Measurements from ENCODE around the gene ACTMAP. TPM values are rescaled to one million over a fixed set of nuclear protein-coding genes. Genes with fewer than 3 reads are reported as not detected.

The ACTMAP gene
- total and polyA plus RNA-seq, 2 of the 13 experiments (the other 11 are each of a cell fraction or from before 2014, with no cell fraction given), result 2.2 to 7.9 TPM

DNA sequence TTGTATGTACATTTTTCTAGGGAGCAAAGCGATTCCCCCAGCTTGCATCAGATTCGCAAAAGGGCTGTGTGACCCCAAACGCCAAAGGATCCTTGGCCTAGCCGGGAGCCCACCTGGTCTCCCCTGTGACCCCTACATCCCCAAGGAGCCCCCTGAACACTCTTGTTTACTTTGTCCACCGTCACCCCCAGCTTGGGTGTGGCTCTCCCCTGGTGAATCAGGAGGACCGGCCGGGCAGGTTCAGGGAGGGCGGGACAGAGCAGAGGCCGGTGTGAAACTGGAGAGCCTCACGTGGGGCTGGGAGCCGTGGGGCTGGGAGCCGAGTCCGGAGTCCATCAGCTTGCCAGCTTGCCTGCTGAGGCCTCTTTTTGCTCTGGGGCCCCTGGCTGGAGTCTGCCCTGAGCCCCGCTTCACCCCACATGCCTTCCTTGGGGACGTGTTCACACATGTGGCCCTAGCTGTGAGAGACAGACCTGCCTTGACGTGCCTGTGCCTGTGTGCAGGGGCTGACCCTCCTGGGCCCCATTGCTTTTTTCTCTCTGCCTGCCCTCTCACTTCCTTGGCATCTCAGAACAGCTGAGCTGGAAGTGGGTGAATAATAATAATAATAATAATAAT lies 31.4 kb downstream of the ACTMAP start (continued):
- TF ChIP-seq MXI1 (IDR thresholded peaks at IDR 0.05; ENCODE audit: borderline replicate concordance, low read depth, low read length) (peak; percentile 85; the same call in 1 of the 3 replicates), KDM4B (CRISPR knock-in tag; IDR thresholded peaks at IDR 0.05) (no peak), ISL2 (CRISPR knock-in tag; IDR thresholded peaks at IDR 0.05) (no peak; the same call in 1 of the 2 replicates), TEAD2 (CRISPR knock-in tag; IDR thresholded peaks at IDR 0.05) (no peak), ZMYM4 (CRISPR knock-in tag; IDR thresholded peaks at IDR 0.05) (peak; percentile 48), ZBTB7B (CRISPR knock-in tag; IDR thresholded peaks at IDR 0.05) (peak; percentile 61; the same call in 1 of the 2 replicates), ZNF672 (CRISPR knock-in tag; IDR thresholded peaks at IDR 0.05) (no peak), ZNF562 (CRISPR knock-in tag; IDR thresholded peaks at IDR 0.05; ENCODE audit: borderline replicate concordance) (no peak), SKIL (CRISPR knock-in tag; IDR thresholded peaks at IDR 0.05; ENCODE audit: borderline replicate concordance) (0 out of 2 replicates have a peak, but pooled peaks have one; percentile 28), ZNF678 (CRISPR knock-in tag; IDR thresholded peaks at IDR 0.05) (no peak), ZNF549 (CRISPR knock-in tag; IDR thresholded peaks at IDR 0.05) (no peak), MZF1 (CRISPR knock-in tag; IDR thresholded peaks at IDR 0.05; ENCODE audit: borderline replicate concordance) (no peak), ZNF232 (CRISPR knock-in tag; IDR thresholded peaks at IDR 0.05; ENCODE audit: borderline replicate concordance) (0 out of 2 replicates have a peak, but pooled peaks have one; percentile 32), IKZF4 (CRISPR knock-in tag; IDR thresholded peaks at IDR 0.05; ENCODE audit: borderline replicate concordance, low read depth, not compliant biosample characterization) (no peak), GTF3A (CRISPR knock-in tag; conservative IDR thresholded peaks at IDR 0.05) (no peak), SETDB1 (CRISPR knock-in tag; IDR thresholded peaks at IDR 0.05; ENCODE audit: borderline replicate concordance) (no peak), KLF9 (CRISPR knock-in tag; IDR thresholded peaks at IDR 0.05; ENCODE audit: low read depth) (no peak), ZNF530 (CRISPR knock-in tag; IDR thresholded peaks at IDR 0.05; ENCODE audit: low read depth) (no peak), AHR (CRISPR knock-in tag; IDR thresholded peaks at IDR 0.05) (no peak), ZFP62 (CRISPR knock-in tag; IDR thresholded peaks at IDR 0.05) (no peak), RFX3 (CRISPR knock-in tag; IDR thresholded peaks at IDR 0.05) (no peak), MAF1 (CRISPR knock-in tag; IDR thresholded peaks at IDR 0.05; ENCODE audit: borderline replicate concordance) (no peak), BRD4 (CRISPR knock-in tag; IDR thresholded peaks at IDR 0.05) (no peak)
- TF ChIP-seq, protein P1, sequence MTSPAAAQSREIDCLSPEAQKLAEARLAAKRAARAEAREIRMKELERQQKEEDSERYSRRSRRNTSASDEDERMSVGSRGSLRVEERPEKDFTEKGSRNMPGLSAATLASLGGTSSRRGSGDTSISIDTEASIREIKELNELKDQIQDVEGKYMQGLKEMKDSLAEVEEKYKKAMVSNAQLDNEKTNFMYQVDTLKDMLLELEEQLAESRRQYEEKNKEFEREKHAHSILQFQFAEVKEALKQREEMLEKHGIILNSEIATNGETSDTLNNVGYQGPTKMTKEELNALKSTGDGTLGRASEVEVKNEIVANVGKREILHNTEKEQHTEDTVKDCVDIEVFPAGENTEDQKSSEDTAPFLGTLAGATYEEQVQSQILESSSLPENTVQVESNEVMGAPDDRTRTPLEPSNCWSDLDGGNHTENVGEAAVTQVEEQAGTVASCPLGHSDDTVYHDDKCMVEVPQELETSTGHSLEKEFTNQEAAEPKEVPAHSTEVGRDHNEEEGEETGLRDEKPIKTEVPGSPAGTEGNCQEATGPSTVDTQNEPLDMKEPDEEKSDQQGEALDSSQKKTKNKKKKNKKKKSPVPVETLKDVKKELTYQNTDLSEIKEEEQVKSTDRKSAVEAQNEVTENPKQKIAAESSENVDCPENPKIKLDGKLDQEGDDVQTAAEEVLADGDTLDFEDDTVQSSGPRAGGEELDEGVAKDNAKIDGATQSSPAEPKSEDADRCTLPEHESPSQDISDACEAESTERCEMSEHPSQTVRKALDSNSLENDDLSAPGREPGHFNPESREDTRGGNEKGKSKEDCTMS (CRISPR knock-in tag; conservative IDR thresholded peaks at IDR 0.05), result no peak
